Measurements from ENCODE around the gene MRPS26. TPM values are rescaled to one million over a fixed set of nuclear protein-coding genes. Genes with fewer than 3 reads are reported as not detected.

The MRPS26 gene
- 10 to 100 TPM; 36.7 to 65.5 (median 51.4) TPM for total RNA-seq

DNA sequence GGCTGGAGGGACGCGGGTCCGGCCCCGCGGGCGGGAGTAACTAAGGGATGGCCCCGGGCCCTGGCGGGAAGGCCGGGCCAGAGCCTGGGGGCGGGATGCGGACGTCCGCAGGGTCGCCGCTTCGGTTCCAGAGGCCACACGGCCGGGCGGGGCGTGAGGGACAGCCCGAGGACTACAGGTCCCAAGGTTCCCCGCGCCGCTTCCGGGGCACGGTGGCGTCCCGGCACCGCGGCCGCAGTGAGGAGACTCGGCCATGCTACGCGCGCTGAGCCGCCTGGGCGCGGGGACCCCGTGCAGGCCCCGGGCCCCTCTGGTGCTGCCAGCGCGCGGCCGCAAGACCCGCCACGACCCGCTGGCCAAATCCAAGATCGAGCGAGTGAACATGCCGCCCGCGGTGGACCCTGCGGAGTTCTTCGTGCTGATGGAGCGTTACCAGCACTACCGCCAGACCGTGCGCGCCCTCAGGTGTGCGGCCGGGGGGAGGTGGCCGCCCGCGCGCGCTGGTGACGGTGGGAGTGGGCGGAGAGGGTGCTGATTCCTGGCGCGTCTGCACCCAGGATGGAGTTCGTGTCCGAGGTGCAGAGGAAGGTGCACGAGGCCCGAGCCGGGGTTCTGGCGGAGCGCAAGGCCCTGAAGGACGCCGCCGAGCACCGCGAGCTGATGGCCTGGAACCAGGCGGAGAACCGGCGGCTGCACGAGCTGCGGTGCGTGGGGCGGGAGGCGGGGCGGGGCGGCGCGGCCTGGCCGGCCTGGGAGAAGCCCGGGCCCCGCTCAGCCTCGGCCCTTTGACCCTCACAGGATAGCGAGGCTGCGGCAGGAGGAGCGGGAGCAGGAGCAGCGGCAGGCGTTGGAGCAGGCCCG, at the start of gene MRPS26:
Gene MRPS26 (plus strand): TSS at position 237 of the 861 bp plus-strand sequence. CDS start 17 bp downstream, at position 254.
- Histone ChIP-seq H3K27me3 (no peaks in the 10 kb centered on the region), H3K4me1 (peaks cover 16 to 36% (median 27%) of the 10 kb centered on the region in 4 donors), H3K27ac (peak within 1 kb of the TSS; percentile 82 to 95 (median 89)), H3K9me3 (no peaks in the 10 kb centered on the region), H3K4me3 (peak within 1 kb of the TSS; percentile 50 to 99 (median 88)), H3K36me3 (peaks cover 0 to 26% (median 18%) of the 10 kb centered on the region in 4 donors)
- DNase-seq (peak; percentile 94 to 97), ATAC-seq (ENCODE audit: low FRiP score in 2 of 2) (peak; percentile 94 to 97)
- 0% methylated on average over 6 to 20 of the region's 104 CpGs for WGBS, 2 donors
- TF ChIP-seq POLR2AphosphoS5 (IDR thresholded peaks at IDR 0.05): peak; percentile 60 to 77
- TF ChIP-seq, protein P1, sequence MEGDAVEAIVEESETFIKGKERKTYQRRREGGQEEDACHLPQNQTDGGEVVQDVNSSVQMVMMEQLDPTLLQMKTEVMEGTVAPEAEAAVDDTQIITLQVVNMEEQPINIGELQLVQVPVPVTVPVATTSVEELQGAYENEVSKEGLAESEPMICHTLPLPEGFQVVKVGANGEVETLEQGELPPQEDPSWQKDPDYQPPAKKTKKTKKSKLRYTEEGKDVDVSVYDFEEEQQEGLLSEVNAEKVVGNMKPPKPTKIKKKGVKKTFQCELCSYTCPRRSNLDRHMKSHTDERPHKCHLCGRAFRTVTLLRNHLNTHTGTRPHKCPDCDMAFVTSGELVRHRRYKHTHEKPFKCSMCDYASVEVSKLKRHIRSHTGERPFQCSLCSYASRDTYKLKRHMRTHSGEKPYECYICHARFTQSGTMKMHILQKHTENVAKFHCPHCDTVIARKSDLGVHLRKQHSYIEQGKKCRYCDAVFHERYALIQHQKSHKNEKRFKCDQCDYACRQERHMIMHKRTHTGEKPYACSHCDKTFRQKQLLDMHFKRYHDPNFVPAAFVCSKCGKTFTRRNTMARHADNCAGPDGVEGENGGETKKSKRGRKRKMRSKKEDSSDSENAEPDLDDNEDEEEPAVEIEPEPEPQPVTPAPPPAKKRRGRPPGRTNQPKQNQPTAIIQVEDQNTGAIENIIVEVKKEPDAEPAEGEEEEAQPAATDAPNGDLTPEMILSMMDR (IDR thresholded peaks at IDR 0.05): peak in 1 of 6 experiments; percentile 25
- TF ChIP-seq POLR2A (IDR thresholded peaks at IDR 0.05): peak in 3 of 4 donors; percentile 22 to 84 (median 69)
- peak in 1 of 4 donors; percentile 9 for TF ChIP-seq EP300 (IDR thresholded peaks at IDR 0.05)

DNA sequence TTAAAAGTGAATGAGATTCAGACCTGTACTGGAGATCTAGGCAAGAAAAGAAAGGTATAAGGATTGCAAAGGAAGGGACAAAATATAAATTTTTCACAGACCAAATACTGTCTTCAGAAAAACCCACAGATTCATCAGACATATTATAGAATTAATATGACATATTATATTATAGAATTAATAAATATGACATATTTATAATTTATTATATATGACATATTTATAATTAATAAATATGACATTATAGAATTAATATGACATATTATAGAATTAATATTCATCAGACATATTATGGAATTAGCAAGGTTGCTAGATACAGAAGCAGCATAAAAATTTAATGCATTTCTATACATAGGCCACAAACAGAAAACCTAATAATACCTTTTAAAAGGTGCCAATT, 47.1 kb upstream of the MRPS26 start:
- H3K27ac ChIP-seq: no peak overlapping the region
- H3K4me1 ChIP-seq: no peaks in the 10 kb centered on the region
- ATAC-seq (ENCODE audit: low FRiP score in 2 of 2) (no peak), DNase-seq (no peak)
- H3K4me3 ChIP-seq: no peak overlapping the region
- peaks cover 4 to 41% (median 21%) of the 10 kb centered on the region in 4 donors for H3K36me3 ChIP-seq
- H3K9me3 ChIP-seq: no peaks in the 10 kb centered on the region
- H3K27me3 ChIP-seq: no peaks in the 10 kb centered on the region
- no peak for TF ChIP-seq POLR2A (IDR thresholded peaks at IDR 0.05)
- TF ChIP-seq, protein P1 (IDR thresholded peaks at IDR 0.05): no peak
- TF ChIP-seq POLR2AphosphoS5 (IDR thresholded peaks at IDR 0.05): no peak
- no peak for TF ChIP-seq EP300 (IDR thresholded peaks at IDR 0.05)

DNA sequence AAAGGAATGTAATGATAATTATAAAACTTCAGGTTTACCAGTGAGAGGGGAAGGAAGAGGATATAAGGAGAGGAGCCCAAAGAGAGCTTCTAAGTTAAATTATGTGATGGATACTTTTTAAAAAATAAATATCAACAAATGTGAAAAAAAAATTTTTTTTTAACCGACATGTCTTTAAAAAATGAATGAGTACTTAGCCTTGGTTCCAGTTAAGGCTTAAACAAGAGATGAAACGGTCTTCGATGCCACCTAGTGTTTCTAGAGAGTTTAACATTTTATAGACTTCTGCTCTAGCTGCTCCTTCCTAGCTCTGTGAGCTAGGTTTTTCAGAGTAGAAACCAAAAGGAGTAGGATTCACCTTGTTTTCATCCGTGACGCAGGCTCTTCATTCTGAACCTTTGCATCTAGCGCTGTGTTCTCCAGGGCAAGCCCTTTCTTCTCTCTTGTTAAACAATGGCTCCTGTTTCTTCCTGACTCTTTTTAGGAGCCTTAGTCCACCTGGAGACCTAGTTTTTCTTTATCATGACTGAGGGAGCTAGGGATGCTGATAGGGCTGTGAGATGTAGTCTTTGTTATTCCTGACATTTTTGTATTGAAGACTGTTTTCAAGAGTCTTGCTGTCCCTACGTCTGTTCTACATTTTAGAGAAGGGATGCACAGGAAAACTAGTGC, 44.9 kb upstream of the MRPS26 start:
- TF ChIP-seq EP300 (IDR thresholded peaks at IDR 0.05) (no peak), POLR2AphosphoS5 (IDR thresholded peaks at IDR 0.05) (no peak), POLR2A (IDR thresholded peaks at IDR 0.05) (no peak)
- TF ChIP-seq, protein P1 (IDR thresholded peaks at IDR 0.05): peak; percentile 16 to 53 (median 34)
- WGBS, 2 donors: 70 to 72% methylated on average over 7 of the region's 7 CpGs
- ATAC-seq (ENCODE audit: low FRiP score in 2 of 2): peak in 1 of 2 donors; percentile 72

DNA sequence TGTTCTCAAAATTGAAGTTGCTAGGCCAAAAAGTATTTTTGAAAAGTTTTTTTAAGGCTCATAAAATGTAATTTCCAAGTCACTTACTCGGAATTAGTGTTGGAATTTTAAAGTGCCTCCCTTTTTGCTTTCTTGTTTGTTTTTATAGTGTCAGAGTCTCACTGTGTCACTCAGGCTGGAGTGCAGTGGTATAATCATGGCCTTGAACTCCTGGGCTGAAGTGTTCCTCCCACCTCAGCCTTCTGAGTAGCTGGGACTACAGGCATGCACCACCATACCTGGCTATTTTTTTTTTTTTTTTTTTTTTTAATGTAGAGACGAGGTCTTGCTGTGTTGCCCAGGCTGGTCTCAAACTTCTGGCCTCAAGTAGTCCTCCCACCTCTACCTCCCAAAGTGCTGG, 42.4 kb upstream of the MRPS26 start:
- 94 to 95% methylated on average over 2 of the region's 2 CpGs for WGBS, 2 donors
- peaks cover 7 to 51% (median 23%) of the 10 kb centered on the region in 4 donors for H3K36me3 ChIP-seq

More for the DNA sequence above, 44.9 kb upstream of the MRPS26 start:
- DNase-seq: no peak
- H3K4me1 ChIP-seq: no peaks in the 10 kb centered on the region
- peaks cover under 1 to 39% (median 12%) of the 10 kb centered on the region in 4 donors for H3K36me3 ChIP-seq
- no peak overlapping the region for H3K27ac ChIP-seq
- H3K9me3 ChIP-seq: no peaks in the 10 kb centered on the region
- H3K27me3 ChIP-seq: no peaks in the 10 kb centered on the region
- no peak overlapping the region for H3K4me3 ChIP-seq

More for the DNA sequence above, 42.4 kb upstream of the MRPS26 start:
- DNase-seq (no peak), ATAC-seq (ENCODE audit: low FRiP score in 2 of 2) (no peak)
- Histone ChIP-seq H3K4me1 (no peaks in the 10 kb centered on the region), H3K4me3 (no peak overlapping the region), H3K27me3 (no peaks in the 10 kb centered on the region), H3K27ac (no peak overlapping the region), H3K9me3 (no peaks in the 10 kb centered on the region)
- TF ChIP-seq EP300 (IDR thresholded peaks at IDR 0.05) (no peak), POLR2A (IDR thresholded peaks at IDR 0.05) (no peak), POLR2AphosphoS5 (IDR thresholded peaks at IDR 0.05) (no peak)
- TF ChIP-seq, protein P1 (IDR thresholded peaks at IDR 0.05): no peak
